Measurements from ENCODE around the gene SRD5A1.

Gene SRD5A1

GRCh38 chr5:6598351-6598900 is 34.8 kb upstream of the SRD5A1 start:
- no peak overlapping the region for H3K27ac ChIP-seq
- peaks cover 49% of the 10 kb centered on the region for H3K36me3 ChIP-seq (replicated peaks)
- H3K4me3 ChIP-seq (ENCODE audit: low read depth, low read length): no peak overlapping the region
- no peak for DNase-seq
- in situ Hi-C loops (cut with HindIII; ENCODE audit: low pct_ligation_motif_present, low sequenced_read_pairs): no loop called here
- no peaks in the 10 kb centered on the region for H3K27me3 ChIP-seq (replicated peaks)
- TF ChIP-seq CTCF (IDR thresholded peaks at IDR 0.05; ENCODE audit: low read depth, low read length, missing control alignments): no peak

GRCh38 chr5:6599739-6600138 is 33.5 kb upstream of the SRD5A1 start:
- no peak overlapping the region for H3K4me3 ChIP-seq (ENCODE audit: low read depth, low read length)
- DNase-seq: no peak
- no peak overlapping the region for H3K27ac ChIP-seq
- in situ Hi-C loops (cut with HindIII; ENCODE audit: low pct_ligation_motif_present, low sequenced_read_pairs): no loop called here
- TF ChIP-seq CTCF (IDR thresholded peaks at IDR 0.05; ENCODE audit: low read depth, low read length, missing control alignments): no peak
- H3K36me3 ChIP-seq (replicated peaks): peaks cover 61% of the 10 kb centered on the region
- no peaks in the 10 kb centered on the region for H3K27me3 ChIP-seq (replicated peaks)

GRCh38 chr5:6601271-6601670 is 32.0 kb upstream of the SRD5A1 start:
- in situ Hi-C loops (cut with HindIII; ENCODE audit: low pct_ligation_motif_present, low sequenced_read_pairs): no loop called here
- Histone ChIP-seq H3K27ac (no peak overlapping the region), H3K27me3 (replicated peaks) (no peaks in the 10 kb centered on the region), H3K36me3 (replicated peaks) (peaks cover 75% of the 10 kb centered on the region), H3K4me3 (ENCODE audit: low read depth, low read length) (no peak overlapping the region)
- DNase-seq: no peak
- no peak for TF ChIP-seq CTCF (IDR thresholded peaks at IDR 0.05; ENCODE audit: low read depth, low read length, missing control alignments)

- no peak for DNase-seq
- Histone ChIP-seq H3K36me3 (replicated peaks) (peaks cover 72% of the 10 kb centered on the region), H3K27ac (no peak overlapping the region), H3K4me3 (ENCODE audit: low read depth, low read length) (no peak overlapping the region), H3K27me3 (replicated peaks) (no peaks in the 10 kb centered on the region)
- in situ Hi-C loops (cut with HindIII; ENCODE audit: low pct_ligation_motif_present, low sequenced_read_pairs): no loop called here
- TF ChIP-seq CTCF (IDR thresholded peaks at IDR 0.05; ENCODE audit: low read depth, low read length, missing control alignments): no peak
These were observed 31.4 kb upstream of the SRD5A1 start for GRCh38 chr5:6601816-6602215.

GRCh38 chr5:6602441-6602840 is 30.8 kb upstream of the SRD5A1 start:
- Histone ChIP-seq H3K27ac (no peak overlapping the region), H3K36me3 (replicated peaks) (peaks cover 78% of the 10 kb centered on the region), H3K4me3 (ENCODE audit: low read depth, low read length) (no peak overlapping the region), H3K27me3 (replicated peaks) (no peaks in the 10 kb centered on the region)
- no peak for TF ChIP-seq CTCF (IDR thresholded peaks at IDR 0.05; ENCODE audit: low read depth, low read length, missing control alignments)
- DNase-seq: no peak
- in situ Hi-C loops (cut with HindIII; ENCODE audit: low pct_ligation_motif_present, low sequenced_read_pairs): no loop called here

GRCh38 chr5:6603643-6604042 is 29.6 kb upstream of the SRD5A1 start:
- Histone ChIP-seq H3K27ac (no peak overlapping the region), H3K27me3 (replicated peaks) (no peaks in the 10 kb centered on the region), H3K36me3 (replicated peaks) (peaks cover 86% of the 10 kb centered on the region), H3K4me3 (ENCODE audit: low read depth, low read length) (no peak overlapping the region)
- TF ChIP-seq CTCF (IDR thresholded peaks at IDR 0.05; ENCODE audit: low read depth, low read length, missing control alignments): no peak
- in situ Hi-C loops (cut with HindIII; ENCODE audit: low pct_ligation_motif_present, low sequenced_read_pairs): no loop called here
- no peak for DNase-seq
